Left ventricle myocardium inferior (tissue), 1 donor: ENCODE results near the gene TBC1D19. TPM values are rescaled to one million over a fixed set of nuclear protein-coding genes. Genes with fewer than 3 reads are reported as not detected.

ENCODE experiments used
- DNase-seq: peaks from one replicate; pipeline ENCODE4 v3.0.0-alpha.2; 2020
- H3K27ac ChIP-seq: fragments of 200-600 bp; replicated peaks from 2 replicates; pipeline ENCODE4 v1.8.0; 2021
- H3K27me3 ChIP-seq: fragments of 200-600 bp; 2 replicates; pipeline ENCODE4 v1.8.0; 2021; ENCODE audit warnings: low read depth
- H3K36me3 ChIP-seq: fragments of 200-600 bp; 2 replicates; pipeline ENCODE4 v1.8.0; 2021
- H3K4me1 ChIP-seq: fragments of 200-600 bp; 2 replicates; pipeline ENCODE4 v1.8.0; 2021
- H3K4me3 ChIP-seq: fragments of 200-600 bp; 2 replicates; pipeline ENCODE4 v1.8.0; 2021; ENCODE audit warnings: mild to moderate bottlenecking, moderate library complexity
- H3K9me3 ChIP-seq: fragments of 200-600 bp; replicated peaks from 2 replicates; pipeline ENCODE4 v1.8.0; 2021
- intact Hi-C: fragments of 100-400 bp; cut with micrococcal nuclease; formaldehyde crosslinking; loops from one replicate; pipeline ENCODE4 v1.11.0; 2022
- total RNA-seq: library from RNA; stranded (reverse); fragmentation: NEBNext Ultra II Directional; extraction: Animal tissue kit (Norgen Biotek cat#: 25700); gene quantifications from one replicate; pipeline ENCODE4 v1.2.1, GENCODE V29; 2021
- TF ChIP-seq, protein P1 (sequence below): fragments of 200-600 bp; IDR thresholded peaks from 2 replicates; pipeline ENCODE4 v1.8.0; 2021; ENCODE audit warnings: antibody characterized with exemption, mild to moderate bottlenecking, borderline replicate concordance
- donor health status: DM: no; HTN: yes; CAD: no; lungs with severe emphysema.

TBC1D19 gene
- total RNA-seq, 1 donor from 2014 or later = 8.6 TPM

DNA sequence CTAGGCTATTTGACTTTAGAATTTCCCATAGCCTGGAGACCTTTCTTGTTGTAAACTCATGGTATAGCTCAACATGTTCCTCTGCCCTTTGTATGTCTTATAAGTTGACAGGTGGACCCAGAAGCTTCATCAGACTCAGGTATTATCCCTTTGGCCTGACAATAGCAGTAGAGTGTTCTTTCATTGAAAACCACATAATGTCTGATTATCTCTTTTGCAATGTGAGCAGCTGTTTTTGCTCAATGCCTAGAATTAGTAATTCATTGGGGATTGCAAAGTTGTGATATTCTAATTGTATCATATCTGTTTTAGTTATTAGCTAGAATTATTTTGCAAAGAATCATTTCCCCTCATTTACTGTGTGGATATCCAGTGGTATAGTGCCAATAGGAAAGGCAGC is 27.5 kb downstream of the TBC1D19 start:
- no peaks in the 10 kb centered on the region for H3K36me3 ChIP-seq
- intact Hi-C loops = no loop called here
- peaks cover 27% of the 10 kb centered on the region for H3K4me1 ChIP-seq
- H3K9me3 ChIP-seq = no peaks in the 10 kb centered on the region
- no peak overlapping the region for H3K27ac ChIP-seq
- DNase-seq = no peak
- H3K27me3 ChIP-seq = no peaks in the 10 kb centered on the region
- TF ChIP-seq, protein P1, sequence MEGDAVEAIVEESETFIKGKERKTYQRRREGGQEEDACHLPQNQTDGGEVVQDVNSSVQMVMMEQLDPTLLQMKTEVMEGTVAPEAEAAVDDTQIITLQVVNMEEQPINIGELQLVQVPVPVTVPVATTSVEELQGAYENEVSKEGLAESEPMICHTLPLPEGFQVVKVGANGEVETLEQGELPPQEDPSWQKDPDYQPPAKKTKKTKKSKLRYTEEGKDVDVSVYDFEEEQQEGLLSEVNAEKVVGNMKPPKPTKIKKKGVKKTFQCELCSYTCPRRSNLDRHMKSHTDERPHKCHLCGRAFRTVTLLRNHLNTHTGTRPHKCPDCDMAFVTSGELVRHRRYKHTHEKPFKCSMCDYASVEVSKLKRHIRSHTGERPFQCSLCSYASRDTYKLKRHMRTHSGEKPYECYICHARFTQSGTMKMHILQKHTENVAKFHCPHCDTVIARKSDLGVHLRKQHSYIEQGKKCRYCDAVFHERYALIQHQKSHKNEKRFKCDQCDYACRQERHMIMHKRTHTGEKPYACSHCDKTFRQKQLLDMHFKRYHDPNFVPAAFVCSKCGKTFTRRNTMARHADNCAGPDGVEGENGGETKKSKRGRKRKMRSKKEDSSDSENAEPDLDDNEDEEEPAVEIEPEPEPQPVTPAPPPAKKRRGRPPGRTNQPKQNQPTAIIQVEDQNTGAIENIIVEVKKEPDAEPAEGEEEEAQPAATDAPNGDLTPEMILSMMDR = no peak
- no peak overlapping the region for H3K4me3 ChIP-seq

DNA sequence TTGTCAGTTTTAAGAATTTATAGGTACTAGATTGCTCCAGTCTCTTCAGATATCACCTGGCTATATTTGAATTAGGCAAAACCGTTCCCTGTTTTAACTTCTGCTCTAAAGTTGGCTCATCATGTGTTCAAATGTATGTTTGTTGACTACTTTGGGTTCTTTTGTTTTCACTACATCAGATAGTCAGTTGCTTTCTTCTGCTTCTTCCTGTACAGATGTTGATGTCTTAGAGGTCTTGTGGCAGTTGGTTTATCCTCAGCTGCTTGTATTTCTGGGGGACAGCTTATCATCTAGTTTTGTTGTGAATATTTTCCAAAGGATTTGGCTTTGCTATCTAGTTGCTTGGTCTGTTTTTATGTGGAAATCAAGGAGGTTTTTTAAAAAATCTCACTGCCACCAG is 28.0 kb downstream of the TBC1D19 start:
- DNase-seq = no peak
- intact Hi-C loops = no loop called here
- Histone ChIP-seq H3K36me3 (no peaks in the 10 kb centered on the region), H3K27me3 (no peaks in the 10 kb centered on the region), H3K4me3 (no peak overlapping the region), H3K9me3 (no peaks in the 10 kb centered on the region), H3K27ac (no peak overlapping the region), H3K4me1 (peaks cover 27% of the 10 kb centered on the region)
- TF ChIP-seq, protein P1 = no peak

DNA sequence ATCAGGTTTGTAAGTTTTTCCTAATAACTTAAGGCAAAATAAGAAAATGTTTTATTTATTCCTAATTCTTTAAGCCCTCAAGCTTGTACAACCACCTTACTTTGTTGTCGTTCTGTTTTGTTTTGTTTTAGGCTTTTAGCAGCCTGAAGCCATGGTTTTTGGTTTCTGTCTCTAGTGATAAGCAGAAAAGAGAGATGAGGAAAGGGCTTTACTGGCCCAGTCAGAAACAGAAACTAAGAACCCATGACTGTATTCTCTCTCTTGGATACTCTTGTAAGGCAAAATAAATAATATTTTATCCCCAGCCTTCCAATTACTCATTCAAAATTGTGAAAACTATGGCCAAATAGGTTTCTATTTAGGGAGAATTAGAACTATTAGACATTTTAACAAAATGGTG is 29.4 kb downstream of the TBC1D19 start:
- no peaks in the 10 kb centered on the region for H3K27me3 ChIP-seq
- intact Hi-C loops = no loop called here
- TF ChIP-seq, protein P1 = no peak

DNA sequence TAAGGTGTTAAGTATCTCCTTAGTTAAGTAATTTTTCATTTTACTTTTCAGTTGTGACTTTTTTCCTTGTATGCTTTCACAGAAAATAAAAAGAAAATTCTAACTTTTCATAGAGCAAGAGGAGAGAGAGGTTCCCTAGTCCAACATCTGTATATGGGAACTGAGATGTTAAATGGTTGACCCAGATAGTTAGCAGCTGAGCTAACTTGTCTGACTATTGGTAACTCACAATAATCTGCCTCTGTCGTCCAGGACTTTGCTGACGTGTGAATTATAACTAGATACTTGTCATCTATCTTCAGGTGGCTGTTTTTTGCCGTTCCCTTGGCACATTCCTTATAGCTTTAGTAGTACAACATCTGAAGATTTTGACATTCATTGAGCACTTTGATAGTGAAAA is 29.9 kb downstream of the TBC1D19 start:
- no peak overlapping the region for H3K27ac ChIP-seq
- H3K4me1 ChIP-seq = peaks cover 15% of the 10 kb centered on the region
- no peaks in the 10 kb centered on the region for H3K27me3 ChIP-seq
- intact Hi-C loops = no loop called here
- TF ChIP-seq, protein P1 = no peak
- no peaks in the 10 kb centered on the region for H3K9me3 ChIP-seq
- H3K36me3 ChIP-seq = no peaks in the 10 kb centered on the region
- no peak for DNase-seq
- H3K4me3 ChIP-seq = no peak overlapping the region

More for the DNA sequence above, 29.4 kb downstream of the TBC1D19 start:
- H3K4me1 ChIP-seq = peaks cover 19% of the 10 kb centered on the region
- H3K27ac ChIP-seq = no peak overlapping the region
- no peak for DNase-seq
- no peaks in the 10 kb centered on the region for H3K36me3 ChIP-seq
- no peaks in the 10 kb centered on the region for H3K9me3 ChIP-seq
- no peak overlapping the region for H3K4me3 ChIP-seq

DNA sequence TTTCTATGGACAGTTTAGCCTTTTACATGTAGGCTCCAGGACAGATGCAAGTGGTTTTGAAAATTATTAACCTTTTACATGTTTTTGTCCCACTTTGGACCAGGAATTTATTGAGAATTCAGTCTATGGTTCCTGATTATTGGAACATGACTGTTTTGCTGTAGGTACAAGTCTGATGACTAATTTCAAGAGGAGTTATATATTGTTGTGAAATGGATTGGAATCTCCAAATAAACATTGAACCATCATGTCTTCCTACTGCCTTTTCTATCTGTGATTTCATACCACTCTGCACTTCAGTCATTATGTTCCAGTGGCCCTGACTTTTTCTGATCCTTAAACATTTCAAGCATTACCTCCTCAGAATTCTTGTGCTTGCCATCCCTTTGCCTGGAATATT is 35.9 kb downstream of the TBC1D19 start:
- DNase-seq = no peak
- Histone ChIP-seq H3K4me3 (no peak overlapping the region), H3K27me3 (no peaks in the 10 kb centered on the region), H3K36me3 (peaks cover 13% of the 10 kb centered on the region), H3K4me1 (no peaks in the 10 kb centered on the region), H3K27ac (no peak overlapping the region), H3K9me3 (no peaks in the 10 kb centered on the region)
- intact Hi-C loops = no loop called here
- TF ChIP-seq, protein P1 = no peak

DNA sequence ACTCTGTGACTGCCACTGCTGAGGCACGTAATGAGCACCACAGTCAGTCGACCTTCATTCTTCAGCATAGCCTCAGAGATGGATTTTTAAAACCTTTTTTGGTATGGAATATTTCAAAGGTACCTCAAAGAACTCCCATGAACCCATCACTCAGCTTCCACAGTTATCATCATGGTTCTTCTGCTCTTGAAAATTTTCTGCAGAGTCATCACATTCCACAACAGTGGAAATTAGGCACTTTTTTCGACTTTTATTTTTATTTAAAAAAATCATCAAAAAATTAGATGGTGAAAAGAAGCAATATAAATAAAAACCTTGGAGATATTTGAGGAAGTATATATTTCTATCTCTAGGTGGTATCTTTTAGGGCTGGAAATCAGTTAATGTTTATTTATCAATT is 37.5 kb downstream of the TBC1D19 start:
- intact Hi-C loops = no loop called here
- no peak overlapping the region for H3K4me3 ChIP-seq
- H3K36me3 ChIP-seq = peaks cover 13% of the 10 kb centered on the region
- no peak for DNase-seq
- H3K9me3 ChIP-seq = no peaks in the 10 kb centered on the region
- H3K27ac ChIP-seq = no peak overlapping the region
- TF ChIP-seq, protein P1 = no peak
- H3K4me1 ChIP-seq = no peaks in the 10 kb centered on the region
- H3K27me3 ChIP-seq = no peaks in the 10 kb centered on the region
